HG03060 (cell line): ENCODE results near the gene CYB5B.

Experiments
- ATAC-seq: cut with Tn5 transposase; IDR thresholded peaks from one replicate; pipeline ENCODE4 v1.9.1; 2021; ENCODE audit warnings: low read depth, moderate number of reproducible peaks; ENCODE audit not compliant: unreplicated experiment

CYB5B gene, protein sequence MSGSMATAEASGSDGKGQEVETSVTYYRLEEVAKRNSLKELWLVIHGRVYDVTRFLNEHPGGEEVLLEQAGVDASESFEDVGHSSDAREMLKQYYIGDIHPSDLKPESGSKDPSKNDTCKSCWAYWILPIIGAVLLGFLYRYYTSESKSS

GRCh38 chr16:69424053-69424934 is at the start of gene CYB5B:
CYB5B (plus strand) TSS chr16:69424619; CDS start chr16:69424684, 65 bp downstream.
- ATAC-seq, result peak; percentile 95

- no peak for ATAC-seq
Measured at GRCh38 chr16:69376393-69377059, 47.9 kb upstream of the CYB5B start.

DNA sequence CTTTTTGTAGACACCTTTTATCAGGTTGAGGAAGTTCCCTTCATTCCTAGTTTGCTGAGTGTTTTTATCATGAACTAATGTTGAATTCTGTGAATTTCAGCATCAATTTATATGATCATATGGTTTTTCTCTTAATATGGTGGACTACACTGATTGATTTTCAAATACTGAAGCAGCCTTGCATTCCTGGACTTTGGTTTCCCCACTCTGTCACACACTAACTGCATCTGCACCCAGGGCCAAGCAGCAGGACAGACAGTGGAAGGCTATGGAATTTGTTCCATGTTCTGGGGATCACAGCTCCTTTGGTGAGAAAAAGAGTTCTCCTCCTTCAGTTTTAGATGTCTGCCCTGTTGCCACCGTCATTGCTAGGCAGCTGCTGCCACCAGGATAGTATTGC is 46.4 kb upstream of the CYB5B start:
- no peak for ATAC-seq

GRCh38 chr16:69378760-69379159 is 45.7 kb upstream of the CYB5B start:
- no peak for ATAC-seq

DNA sequence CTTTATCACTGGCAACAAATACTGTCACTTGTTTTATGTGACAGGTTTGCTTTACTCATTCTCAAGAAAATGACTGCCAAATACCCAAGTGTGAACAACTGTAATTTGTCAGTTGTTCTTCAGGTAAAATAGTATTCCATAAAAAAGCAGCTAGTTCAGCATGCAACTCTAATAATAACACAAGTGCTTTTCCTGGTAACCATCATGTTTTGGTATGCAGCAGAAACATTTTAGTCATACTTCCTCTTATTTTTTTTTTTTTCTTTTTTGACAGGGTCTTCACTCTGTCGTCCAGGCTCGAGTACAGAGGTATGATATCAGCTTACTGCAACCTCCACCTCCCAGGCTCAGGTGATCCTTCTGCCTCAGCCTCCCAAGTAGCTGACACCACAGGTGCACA is 43.2 kb upstream of the CYB5B start:
- ATAC-seq, result no peak

GRCh38 chr16:69382421-69382820 is 42.0 kb upstream of the CYB5B start:
- ATAC-seq, result no peak

GRCh38 chr16:69384974-69385373 is 39.4 kb upstream of the CYB5B start:
- ATAC-seq, result no peak

- no peak for ATAC-seq
Measured at GRCh38 chr16:69386596-69386995, 37.8 kb upstream of the CYB5B start.

DNA sequence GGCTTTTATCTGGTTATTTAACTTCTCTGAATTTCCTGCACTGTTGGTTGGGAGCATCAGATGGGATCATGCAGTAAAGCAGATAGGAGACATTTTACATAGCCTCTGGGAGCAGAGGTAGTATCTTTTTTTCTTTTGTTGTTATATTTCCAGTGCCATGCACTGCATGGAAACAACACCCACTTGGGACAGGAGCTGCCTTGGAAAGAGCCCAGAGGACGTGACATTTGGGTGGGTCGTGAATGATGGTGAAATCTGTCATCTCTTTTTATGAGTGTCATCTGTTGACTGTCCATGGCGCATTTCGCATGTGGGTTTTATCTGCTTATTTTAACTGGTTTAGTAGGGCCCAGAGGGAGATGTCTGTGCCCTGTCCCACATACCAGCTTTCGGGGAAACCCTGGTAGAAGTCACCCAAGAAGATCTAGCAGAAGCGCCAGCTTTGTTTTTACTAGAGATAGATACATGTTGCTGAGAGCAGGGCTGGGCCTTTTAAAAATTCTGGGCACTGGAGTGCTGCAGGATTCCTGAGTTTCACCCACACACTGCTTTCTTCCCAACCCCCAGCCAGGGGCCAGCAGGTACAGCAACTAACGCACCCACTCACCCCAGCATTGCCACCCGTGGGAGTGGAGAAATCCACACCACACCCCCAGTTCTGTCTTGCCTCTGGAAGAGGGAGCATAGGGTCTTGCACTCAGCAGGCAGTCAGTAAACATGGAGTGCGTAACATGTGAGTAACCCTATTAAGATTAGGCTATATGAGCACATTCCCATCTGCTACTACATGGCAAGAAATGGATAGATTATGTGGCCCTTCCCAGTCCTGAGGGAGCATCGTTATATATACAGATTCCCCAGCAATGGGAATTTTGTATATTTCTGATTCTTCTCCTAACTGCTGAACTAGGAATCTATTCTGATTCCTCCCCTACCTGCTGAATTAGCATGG is 30.2 kb upstream of the CYB5B start:
- no peak for ATAC-seq

DNA sequence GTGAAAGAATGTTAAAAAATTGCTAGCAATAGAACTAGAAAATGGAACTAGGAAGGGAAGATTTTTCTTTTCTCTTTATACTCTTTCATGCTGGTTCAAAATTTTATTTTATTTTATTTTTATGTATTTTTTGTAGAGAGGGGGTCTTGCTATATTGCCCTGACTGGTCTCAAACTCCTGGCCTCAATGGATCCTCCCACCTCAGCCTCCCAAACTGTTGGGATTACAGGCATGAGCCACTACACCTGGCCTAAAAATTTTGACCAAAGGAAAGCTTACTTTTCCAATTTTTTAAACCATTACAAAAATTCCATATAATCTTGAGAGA is 28.6 kb upstream of the CYB5B start:
- ATAC-seq, result no peak

GRCh38 chr16:69396187-69397061 is 28.0 kb upstream of the CYB5B start:
- no peak for ATAC-seq

GRCh38 chr16:69397821-69398521 is 26.4 kb upstream of the CYB5B start:
- ATAC-seq, result no peak

DNA sequence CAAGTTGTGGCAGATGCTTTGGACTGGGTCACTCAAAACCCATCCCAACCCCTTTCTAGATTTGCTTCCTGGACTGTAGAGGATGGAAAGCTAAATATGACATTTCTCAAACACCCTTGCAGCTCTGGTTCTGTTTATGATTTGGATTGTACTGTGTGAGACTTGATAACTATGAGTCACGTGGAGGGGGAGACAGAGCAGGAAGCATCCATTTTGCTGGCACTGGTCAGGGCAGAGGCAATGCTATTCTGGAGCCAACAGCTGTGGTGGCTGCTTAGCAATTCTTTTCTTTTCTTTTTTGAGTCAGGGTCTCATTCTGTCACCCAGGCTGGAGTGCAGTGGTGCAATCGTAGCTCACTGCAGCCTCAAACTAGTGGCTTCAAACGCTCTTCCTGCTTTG is 25.1 kb upstream of the CYB5B start:
- no peak for ATAC-seq

DNA sequence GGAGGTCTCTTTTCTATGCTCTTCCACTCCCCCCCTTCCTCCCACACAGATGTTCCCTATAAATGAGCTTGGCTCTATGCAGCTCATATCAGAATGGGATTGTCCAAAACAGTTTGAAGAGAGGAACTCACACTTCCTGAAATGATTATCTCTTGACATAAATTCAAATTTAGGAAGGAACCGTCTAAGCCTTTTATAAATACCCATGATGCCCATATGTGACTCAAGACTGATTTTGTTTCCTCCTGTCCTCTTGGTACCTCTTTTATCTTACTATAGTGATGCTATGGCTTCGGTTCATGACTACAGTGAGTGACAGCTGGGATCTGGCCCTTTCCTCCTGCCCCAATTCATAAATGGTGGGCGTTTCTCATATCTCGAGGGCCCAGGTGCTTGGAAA is 22.0 kb upstream of the CYB5B start:
- ATAC-seq, result no peak

- no peak for ATAC-seq
Measured at GRCh38 chr16:69404275-69404805, 20.1 kb upstream of the CYB5B start.

DNA sequence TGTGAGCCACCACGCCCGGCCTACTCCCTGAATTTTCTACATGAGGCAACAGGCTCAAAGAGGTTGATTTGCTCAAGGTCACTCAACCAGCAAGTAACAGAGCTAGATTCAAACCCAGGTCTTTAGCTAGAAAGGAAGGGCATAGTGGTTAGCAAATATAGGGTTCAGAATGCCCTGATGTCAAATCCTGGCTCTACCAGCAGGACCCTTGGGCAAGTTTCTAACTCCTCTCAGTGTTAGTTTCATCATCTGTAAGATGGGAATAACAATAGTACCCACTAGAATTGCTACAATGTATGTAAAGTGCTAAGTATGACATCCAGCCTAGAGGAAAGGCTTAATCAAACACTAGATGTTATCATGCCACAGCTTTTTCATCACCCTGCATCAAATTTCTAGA is 19.1 kb upstream of the CYB5B start:
- ATAC-seq, result no peak

DNA sequence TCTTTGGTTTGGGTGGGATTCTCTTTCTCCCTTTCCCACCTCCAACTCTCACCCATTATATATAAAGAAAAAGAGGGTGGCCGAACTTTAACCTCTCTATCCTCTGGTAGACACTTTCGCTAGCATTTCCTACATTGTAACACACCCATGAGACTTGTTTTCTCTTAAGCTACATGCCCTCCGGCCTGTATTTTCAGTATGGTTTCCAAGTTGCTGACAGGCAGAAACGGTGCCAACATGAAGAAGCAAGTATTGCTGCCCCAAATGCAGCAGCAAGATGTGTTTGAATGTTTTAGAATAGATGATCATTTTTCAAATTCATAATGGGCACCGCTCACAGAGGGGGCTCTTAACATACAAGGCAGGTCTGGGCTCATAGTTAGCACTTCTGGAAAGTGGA is 18.7 kb upstream of the CYB5B start:
- ATAC-seq, result no peak

DNA sequence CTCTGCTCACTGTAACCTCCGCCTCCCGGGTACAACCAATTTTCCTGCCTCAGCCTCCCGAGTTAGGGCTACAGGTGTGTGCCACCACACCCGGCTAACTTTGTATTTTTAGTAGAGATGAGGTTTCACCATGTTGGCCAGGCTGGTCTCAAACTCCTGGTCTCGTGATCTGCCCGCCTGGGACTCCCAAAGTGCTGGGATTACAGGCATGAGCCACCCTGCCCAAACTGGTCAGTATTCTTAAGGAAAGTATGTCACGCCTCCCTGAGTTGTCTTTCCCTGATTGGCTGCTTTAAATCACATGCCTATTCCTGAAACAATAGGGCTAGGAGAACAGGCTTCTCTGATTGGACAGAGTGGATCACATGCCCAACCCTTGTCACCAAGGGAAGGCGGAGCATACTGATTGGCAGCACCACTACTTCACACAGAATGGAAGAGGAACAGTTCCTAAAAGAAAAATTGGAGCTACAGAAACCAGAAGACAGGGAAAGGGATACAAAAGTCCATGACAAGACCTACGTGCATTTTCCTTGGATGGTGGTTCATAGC is 17.6 kb upstream of the CYB5B start:
- no peak for ATAC-seq
